NCI-H82 treated with DMSO at 0.1 percent for 48 hours (cell line): ENCODE measurements around the gene LCNL1.
"Not testable (repeated sequence)": the region's sequence is repeated elsewhere in the genome, so short reads cannot be mapped to it uniquely, and the experiment has no call there.

Experiments used
- DNase-seq: peaks from one replicate; lab custom pipeline; 2025; ENCODE audit not compliant: unreplicated experiment; lab: John Stamatoyannopoulos, UW

Gene LCNL1

GRCh38 chr9:136991993-136992818, 9.4 kb downstream of the LCNL1 start, which contains the start of gene PAXX:
TSS of gene PAXX (plus strand) at chr9:136992422. CDS start at chr9:136992444, 22 bp downstream.
- peak; percentile 62 for DNase-seq

DNA sequence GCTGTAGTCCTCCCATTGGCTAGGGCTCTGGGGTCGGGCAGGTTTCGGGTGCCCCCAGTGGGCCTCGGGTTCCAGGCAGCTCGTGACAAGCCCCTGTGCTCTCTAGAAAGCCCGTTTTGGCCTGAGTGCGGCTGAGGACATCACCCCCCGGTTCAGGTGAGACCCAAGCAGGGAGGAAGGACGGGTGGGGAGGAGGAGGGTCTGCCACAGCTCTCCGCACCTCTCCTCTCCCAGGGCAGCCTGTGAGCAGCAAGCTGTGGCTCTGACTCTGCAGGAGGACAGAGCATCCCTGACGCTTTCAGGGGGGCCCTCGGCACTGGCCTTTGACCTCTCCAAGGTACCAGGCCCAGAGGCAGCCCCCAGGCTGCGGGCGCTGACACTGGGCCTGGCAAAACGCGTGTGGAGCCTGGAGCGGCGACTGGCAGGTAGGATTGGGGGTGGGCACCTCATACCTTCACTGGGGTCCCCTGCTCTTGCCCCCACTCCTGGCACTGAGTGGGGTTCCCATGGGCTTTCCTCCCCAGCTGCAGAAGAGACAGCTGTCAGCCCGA, 10.1 kb downstream of the LCNL1 start:
- DNase-seq: no peak

DNA sequence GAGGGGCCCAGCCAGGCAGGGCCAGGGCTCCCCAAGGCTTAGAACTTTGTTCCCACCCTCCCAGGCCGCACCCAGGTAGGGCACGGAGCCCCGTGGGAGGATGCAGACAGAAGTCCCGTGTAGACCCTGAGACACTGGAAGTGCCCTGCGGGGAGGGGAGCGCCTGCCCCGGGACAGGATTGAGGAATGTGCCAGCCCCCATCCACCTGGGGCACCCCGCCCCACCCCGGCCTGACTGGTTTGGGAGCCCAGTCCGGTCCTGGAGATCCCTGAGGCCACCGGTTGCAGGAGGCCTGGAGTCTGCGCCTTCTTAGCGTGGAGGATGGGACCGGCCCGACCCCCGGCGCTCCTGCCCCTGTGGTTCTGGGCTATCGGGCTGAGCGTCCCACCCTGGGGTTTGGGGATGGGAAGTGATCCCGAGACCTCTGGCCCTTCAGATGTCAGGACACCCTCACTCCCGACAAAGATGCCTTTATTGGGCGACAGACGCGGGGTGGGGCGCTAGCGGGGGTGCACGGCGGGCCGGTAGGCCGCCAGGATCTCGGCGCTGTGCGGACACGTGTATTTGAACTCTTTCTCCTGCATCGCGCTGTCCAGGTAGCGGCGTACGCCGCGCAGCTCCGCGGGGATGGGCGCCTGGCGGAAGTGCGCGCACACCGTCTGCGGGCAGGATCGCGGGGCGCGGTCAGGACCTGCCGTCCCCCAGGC, 11.5 kb downstream of the LCNL1 start:
- no peak for DNase-seq

- DNase-seq: no peak
Observed at GRCh38 chr9:136994888-136995230, 12.1 kb downstream of the LCNL1 start.

DNA sequence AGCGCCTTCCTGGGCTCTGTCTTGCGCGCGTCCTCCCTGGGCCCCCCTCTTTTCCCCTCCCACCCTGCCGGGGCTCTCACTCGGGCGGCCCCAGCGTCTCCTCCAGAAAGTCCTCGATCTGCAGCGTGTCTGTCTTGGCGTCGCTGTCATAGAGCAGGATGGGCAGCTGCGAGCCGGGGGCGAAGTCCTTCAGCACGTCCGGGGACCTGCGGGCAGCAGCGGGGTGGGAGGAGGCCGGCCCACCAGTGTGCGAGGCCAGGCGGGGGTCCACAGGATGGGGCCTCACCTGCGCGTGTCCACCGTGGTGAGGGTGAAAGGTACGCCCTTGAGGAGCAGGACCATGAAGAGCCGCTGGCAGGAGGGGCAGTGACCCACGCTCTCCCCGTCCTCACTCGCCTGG, 12.6 kb downstream of the LCNL1 start:
- DNase-seq: no peak

DNA sequence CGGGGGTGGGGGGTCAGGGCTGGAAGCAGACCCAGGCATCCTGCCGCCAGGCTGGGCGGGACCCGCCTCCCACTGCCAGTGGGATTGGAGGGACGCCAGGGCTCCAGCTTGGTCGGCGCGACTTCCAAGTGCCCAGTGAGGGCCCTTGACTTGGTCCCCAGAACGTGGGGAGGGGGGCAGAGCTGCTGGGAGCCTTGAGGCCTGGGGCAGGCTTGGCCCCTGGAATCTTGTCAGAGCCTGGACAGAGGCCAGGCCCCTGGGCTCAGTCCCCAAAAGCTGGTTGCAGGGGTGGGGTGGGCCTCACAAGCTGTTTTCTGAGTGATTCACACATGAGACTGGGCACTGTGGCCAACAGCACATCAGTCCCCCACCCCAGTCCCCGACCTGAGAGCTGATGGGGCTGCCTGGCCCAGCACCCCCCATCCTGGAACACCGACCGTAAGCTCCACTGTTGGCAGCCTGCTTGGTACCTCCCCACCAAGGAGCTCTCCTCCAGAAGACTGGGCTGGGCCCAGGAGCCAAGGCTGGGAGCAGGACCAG, 13.0 kb downstream of the LCNL1 start:
- no peak for DNase-seq

GRCh38 chr9:136996361-136997292, 13.8 kb downstream of the LCNL1 start, which contains the start of gene CLIC3:
TSS of gene CLIC3 (minus strand) at chr9:136996568. CDS start at chr9:136996543, 25 bp downstream.
- DNase-seq: no peak

DNA sequence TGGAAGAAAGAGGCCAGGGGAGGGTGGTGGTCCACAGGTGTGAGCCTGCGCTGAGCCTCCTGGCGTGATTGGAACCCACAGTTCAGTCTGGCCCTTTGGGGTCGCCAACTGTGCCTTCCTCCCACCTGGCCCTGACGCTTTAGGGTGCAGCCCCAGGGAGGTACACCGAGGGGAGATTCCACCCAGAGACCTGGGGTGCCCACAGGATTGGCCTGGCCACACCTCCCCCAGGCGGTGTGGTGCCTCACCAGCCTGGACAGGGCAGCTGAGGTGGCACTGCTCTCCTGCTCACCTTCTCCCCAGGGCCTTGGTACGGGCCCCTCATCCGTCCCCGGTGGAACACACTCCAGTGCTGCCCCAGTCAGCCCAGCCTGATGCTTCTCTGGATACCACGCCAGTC, 14.6 kb downstream of the LCNL1 start:
- no peak for DNase-seq

- DNase-seq: no peak
Observed at GRCh38 chr9:136997830-136998234, 15.0 kb downstream of the LCNL1 start.

DNA sequence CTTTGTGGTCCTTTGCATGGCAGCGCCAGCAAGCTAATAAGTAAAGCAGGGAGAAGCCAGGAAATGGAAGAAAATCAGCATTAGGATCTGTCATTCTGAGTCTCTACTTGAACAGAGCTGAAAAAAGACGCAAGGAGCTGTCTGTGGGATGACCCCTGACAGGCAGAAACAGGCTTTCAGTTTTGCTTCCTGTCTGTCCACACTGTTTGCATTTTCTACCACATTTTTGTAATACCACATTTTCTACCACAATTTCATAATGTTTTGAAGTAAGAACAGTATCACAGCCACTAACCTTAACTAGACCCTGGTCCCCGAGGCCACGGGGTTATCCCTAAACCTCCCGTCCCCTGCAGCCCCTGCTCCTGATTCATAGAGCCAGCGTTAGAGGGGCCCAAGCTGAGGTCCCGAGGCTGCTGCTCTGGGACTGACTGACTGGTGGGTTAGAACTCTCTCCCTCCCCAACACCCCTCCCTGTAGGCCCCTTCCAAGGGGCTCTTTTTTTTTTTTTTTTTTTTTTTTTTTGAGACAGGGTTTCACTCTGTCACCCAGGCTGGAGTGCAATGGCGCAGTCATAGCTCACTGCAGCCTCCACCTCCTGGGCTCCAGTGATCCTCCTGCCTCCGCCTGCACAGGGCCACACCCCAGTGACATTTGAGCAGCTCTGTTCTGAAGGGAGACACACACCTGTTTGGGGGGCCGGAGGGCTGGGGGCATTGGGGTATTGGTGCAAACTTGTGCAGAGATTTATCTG, 17.6 kb downstream of the LCNL1 start:
- DNase-seq: no peak

DNA sequence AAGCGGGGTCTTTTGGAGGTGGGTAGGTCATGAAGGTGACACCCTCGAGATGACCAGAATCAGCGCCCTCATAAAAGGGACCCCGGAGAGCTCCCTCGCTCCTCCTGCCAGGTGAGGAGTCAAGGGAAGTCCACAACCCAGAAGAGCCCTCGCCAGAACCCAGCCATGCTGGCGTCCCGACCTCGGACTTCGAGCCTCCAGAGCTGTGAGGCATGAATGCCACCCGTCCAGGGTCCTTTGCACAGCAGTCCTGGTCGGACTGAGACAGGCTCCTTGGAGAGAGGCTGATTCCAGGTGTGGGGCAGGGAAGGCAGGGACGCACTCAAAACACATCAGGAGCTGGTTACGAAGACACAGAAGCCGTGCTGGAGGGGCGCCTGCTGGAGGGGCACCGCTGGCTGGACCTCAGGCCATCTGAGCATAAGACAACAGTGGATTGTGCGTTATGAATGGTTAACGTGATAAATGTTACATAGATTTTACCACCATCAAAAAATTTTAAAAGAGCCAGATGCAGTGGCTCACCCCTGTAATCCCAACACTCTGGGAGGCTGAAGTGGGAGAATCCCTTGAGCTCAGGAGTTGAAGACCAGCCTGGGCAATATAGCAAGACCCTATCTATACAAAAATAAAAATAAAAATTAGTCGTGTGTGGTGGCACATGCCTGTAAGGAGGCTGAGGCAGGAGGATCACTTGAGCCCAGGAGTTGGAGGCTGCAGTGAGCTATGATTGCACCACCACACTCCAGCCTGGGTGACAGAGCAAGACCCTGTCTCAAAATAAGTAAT, 19.3 kb downstream of the LCNL1 start:
- DNase-seq: no peak

DNA sequence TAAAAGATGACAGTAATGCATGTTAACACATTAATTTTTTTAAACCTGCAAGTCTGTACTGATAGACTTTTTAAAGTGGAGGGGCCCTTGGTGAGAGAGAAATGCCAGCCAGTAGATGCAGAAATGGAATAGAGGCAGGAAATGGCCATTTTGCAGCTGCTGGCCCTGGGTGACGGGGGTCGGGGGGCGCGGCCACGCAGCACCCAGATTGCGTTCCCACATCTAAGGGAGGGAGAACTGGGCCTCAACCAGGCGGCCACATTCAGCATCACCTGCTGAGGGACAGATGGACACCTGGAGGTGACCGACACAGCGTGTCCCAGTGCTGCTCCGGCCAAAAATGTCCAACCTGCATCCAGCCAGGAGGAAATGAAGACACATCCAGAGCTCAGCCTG, 19.9 kb downstream of the LCNL1 start:
- no peak for DNase-seq

GRCh38 chr9:137004285-137004684, 21.5 kb downstream of the LCNL1 start:
- not testable (repeated sequence) for DNase-seq

DNA sequence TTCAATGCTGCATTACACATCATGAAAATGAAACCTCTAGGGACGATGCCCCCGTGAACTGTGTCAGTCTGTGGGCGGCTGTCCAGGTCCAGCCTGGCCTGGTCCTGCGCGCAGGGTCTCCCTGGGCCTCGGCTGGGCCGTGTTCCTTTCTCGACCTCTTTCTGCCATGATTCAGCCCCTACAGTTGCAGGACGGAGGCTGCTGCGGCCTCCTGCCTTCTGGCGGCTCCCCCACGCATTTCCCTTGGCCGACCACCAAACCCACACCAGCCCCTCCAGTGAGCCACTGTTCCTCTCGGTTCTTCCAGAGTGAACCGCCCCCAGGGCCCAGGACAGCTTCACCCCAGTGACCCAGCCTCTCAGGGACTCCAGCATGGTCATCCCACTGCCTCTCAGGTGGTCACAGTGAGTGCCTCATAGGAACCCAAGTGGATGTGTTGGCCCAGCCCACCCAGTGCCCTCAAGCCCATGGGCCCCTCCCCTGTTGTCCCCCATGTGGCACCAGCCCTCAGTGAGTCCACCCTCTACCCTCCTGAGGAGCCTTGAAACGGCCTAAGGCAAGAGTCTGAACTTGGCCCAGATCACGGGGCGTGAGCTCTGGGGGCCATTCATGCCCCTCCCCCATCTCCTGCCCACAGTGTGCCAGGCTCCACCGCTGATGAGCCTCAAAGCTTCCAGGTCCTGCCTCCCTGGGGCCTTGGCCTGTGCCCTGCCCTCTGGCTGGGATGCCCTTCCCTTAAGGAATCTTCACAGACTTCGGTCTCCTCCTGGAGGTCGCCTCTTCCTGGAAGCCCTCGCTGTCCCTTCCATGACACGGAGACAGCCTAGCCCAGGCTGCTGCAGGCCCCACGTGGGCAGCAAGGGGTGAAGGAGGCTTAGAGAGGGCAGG, 23.6 kb downstream of the LCNL1 start:
- DNase-seq: no peak

DNA sequence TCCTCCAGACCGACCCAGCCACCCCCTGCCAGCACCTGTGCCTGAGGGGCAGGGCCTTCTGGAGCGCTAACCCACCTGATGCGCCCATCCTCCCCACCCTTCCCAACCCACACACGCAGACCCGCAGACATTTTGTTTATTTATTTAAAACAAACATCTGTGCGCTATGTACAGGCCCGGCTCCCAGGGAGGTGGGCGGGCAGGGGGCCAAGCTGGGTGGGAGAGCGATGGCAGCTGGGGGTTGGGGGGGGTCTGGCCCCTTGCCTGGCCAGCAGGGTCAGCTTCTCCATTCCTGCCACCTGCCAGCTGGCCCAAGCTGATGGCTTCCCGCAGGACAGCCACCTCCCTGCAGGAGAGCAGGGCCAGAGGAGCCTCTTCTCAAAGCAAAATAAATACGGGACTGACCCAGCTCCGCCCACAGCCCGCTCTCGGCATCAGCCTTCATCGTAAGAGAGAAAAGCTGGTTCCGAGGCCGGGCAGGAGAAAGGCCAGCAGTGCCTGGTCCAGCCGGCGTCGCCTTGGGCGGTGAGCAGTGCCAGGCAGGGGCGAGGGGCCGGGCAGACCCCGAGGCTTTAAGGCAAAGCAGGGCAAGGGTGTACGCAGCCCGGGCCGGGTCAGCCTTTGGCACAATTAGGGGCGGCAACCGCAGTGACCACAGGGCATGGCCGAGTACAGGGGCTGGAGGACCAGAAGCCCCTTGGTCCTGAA, 24.5 kb downstream of the LCNL1 start:
- DNase-seq: no peak

GRCh38 chr9:137007816-137008270, 25.1 kb downstream of the LCNL1 start:
- DNase-seq: no peak

DNA sequence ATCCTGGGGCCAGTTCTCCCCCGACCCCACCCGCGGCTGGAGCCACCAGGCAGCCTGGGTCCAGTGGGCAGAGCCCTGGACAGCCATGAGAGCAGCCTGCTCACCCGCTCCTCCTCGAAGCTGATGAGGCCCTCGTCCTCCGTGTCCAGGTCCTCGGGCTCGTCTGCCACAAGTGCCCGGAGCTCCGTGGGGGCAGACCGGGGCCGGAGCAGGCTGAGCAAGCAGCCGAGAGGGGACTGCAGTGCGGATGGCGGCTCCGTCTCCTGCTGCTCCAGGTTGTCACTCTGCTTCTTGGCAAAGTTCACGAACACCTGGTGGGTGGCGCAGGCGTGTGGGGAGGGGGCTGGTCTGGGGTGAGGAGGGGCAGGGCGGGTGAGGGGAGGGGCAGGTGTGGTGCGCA, 25.5 kb downstream of the LCNL1 start:
- no peak for DNase-seq
